Neural cell (in vitro differentiated cells): ENCODE measurements around the gene DCBLD2.

Experiments
- CTCF ChIP-seq: fragments of 450-650 bp; IDR thresholded peaks from 2 replicates; pipeline ENCODE4 v1.5.1; 2014; ENCODE audit warnings: antibody characterized with exemption, mild to moderate bottlenecking, moderate library complexity; ENCODE audit not compliant: poor library complexity, severe bottlenecking
- POLR2AphosphoS5 ChIP-seq: IDR thresholded peaks from 2 replicates; pipeline ENCODE4 v1.6.1; 2012
- SMC3 ChIP-seq: fragments of 450-650 bp; conservative IDR thresholded peaks from 2 replicates; pipeline ENCODE4 v1.6.1; 2014; ENCODE audit warnings: antibody characterized with exemption, mild to moderate bottlenecking, moderate library complexity; ENCODE audit not compliant: poor library complexity
- TAF1 ChIP-seq: IDR thresholded peaks from 2 replicates; pipeline ENCODE4 v1.6.1; 2012; ENCODE audit warnings: low read depth

DNA sequence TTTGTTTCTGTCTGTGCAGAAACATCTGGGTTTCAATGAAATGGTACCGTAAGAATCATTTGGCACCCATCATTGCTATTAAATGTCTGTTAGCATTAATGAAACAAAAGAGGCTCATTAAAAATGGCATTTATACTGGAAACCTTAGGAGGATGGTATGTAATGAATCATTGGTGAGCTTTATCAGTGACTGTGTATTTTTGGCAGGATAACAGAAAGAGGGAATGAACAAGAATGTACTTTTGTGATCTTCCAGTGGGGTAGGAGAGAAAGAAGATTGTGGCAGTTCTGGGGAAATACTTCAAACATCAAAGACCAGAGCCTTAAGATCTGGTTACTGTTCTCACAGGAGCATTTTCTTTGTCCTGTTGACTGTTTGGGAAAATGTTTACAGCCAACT lies 4.7 kb upstream of the DCBLD2 start:
- TF ChIP-seq POLR2AphosphoS5 (no peak), CTCF (no peak), TAF1 (no peak), SMC3 (no peak)
